Activated CD4-positive, CD25-positive, alpha-beta regulatory T cell treated with anti-CD3 and anti-CD28 coated beads, Interleukin-2, amount 50 U/mL, for 16 hours (primary cell): Measurements from ENCODE around the gene BBS9.
"Not testable (repeated sequence)": the region's sequence is repeated elsewhere in the genome, so short reads cannot be mapped to it uniquely, and the experiment has no call there.

Experiments
- DNase-seq: peaks from one replicate; pipeline ENCODE4 v3.0.0-alpha.2; 2020; ENCODE audit warnings: low read depth, low spot score

Gene BBS9

DNA sequence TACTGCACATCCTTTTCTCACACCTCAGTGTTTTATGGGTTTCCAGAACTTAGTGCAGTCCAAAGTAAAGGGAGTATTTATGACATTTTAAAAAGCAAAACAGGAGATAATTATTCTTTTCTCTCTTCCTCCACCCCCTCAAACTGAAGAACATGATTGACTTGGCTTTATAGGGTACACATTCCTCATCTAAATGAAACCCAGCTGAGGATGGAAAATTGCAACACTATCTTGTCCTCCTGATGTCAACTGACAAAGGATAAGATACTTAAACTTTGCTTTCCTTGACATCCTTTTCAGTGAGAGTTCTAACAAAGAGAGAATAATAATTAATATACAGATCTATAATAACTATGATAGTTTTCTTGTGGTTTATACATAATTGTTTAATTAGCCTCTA lies 299.1 kb downstream of the BBS9 start:
- DNase-seq: no peak

DNA sequence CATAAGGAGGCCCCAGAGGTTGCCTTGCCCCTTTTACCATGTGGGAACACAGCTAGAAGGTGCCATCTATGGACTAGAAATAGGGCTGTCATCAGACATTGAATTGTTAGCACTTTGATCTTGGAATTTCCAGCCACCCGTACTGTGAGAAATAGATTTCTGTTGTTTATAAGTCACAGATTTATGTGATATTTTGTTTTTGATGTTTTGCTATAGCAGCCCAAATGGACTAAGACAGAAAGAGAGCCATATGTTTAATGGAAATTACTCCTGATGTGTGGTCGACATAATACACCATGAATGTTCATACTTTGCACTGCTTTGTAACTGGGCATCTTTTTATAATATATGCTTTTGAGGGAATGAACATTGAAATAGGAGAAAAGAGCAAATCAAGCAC lies 302.2 kb downstream of the BBS9 start:
- DNase-seq: no peak

DNA sequence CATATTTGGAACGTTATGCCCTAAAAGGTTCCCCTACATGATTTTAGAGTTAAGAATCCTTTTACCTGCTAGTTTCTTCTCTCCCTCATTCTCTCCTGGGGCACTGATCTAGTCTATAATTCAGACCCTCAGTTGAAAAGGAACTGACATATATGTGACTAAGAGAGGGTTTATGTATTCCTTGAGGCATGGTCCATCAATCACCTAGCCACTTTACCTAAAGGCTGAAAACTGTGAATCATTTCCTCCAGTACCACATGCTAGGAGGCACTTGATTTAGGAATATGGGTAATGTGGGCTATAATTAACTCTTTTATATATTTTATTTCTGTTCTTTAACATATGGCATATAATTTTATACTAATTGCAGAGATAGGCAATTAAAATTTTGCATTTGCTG lies 303.5 kb downstream of the BBS9 start:
- DNase-seq: no peak

DNA sequence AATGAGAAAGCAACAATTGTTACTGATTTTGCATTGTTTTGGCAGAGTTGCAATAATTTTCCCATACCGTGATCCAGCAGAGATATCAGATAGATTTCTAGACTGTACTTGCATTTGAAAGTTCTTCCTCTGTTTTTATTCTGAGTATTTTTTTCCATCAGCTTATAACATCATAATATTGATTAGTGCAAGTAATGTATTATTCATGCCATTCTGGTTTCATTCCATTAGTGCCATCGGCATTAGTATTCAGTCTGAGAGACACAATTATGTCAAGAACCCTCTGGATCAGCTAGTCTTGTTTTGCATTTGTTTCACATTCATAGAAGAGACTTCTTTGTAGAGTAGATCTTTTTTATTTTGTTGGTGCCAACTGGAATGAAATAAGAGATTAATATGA lies 304.0 kb downstream of the BBS9 start:
- no peak for DNase-seq

DNA sequence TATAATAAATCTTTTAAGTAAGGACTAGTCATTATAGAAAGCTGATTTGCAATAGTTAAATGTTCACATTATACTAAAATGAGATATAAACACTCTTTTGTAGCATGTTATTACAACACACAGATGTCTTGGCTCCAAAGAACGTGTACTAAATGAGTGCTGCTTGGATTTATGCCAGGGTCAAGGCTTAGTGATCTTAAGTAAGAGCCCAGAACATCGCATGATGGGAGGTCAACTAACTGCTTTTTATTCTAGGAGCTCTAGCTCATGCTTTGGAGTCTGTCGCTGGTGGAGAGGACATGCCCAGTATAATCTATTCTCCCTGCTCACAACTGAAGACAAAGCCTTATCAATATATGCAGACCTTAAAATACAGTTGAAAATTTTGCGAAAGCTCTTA lies 315.1 kb downstream of the BBS9 start:
- no peak for DNase-seq

DNA sequence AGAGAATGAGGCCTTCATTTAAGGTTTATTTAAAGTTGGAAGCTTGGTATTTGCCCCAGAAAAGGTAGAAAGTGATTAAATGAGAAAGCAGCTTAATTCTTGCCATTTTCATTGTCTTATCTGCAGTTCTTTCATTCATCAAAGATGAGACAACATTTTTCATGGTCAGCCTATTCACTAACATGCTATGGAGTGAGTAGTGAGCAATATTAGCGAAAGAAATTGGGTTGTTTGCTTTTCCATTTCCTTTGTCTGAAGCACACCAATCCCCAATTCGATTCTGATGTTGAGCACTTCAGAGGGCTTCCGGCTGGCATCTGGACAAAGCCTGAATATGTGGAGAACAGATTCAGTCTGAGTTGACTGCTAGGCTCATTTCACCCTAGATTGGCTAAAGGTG lies 317.2 kb downstream of the BBS9 start:
- no peak for DNase-seq

DNA sequence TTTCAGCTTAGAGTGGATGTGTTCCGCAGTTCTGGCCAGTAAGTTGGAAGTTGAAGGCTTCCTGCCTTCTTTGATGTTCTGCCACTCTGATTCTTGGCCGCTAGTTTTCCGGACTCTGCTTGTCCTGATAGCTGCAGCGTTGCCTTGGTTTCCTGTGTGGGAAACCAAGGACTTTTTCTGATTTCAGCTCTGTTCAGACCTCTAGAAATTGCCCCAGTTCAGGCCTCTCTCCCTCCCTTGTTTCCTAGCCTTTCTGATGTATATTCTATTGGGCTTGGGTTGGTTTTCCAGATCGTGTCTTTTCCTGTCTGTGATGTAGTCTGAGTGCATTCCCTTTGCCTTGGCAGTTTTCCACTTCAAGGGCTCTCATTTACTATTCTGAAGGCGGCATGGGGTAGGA lies 318.7 kb downstream of the BBS9 start:
- no peak for DNase-seq

DNA sequence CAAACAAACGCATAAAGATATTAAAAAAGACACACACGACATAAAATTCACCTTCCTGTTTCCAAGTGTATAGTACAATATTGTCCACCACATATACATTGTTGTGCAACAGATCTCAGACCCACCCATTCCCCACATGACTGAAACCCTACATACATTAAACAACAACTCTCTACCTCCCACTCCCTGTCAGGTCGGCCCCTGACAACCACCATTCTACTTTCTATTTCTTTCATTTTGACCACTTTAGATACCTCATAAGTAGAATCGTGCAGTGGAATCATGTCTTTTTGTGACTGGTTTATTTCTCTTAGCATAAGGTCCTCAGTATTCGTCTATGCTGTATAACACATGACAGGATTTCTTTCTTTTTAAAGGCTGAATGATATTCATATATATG lies 320.5 kb downstream of the BBS9 start:
- no peak for DNase-seq

DNA sequence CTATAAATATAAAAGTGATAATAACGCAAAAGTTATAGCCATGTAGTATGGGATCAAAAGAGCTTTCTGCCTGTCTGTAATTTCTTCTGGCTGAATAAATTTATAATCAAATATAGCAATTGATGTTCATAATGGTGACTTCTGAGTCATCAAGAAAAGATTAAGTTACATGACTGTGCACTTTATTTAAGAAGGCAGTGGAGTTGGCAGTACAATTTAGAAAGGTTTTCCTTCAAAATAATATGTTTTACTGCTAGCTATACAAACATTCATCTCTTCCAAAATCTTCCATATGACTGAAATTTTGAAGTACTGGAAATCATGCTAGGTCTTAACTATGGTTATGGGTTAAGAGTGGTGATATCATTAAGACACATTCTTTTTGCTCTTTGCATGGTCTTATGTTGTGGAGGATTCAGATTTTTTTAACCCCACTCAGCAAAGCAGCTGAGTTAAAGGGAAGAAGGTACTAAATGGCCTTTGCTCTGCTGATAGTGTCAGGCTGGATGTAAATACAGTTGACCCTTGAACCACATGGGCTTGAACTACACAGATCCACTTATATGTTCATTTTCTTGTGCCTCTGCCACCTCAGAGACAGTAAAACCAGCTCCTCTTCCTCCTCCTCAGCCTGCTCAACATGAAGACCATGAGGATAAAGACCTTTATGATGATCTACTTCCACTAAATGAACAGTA lies 323.6 kb downstream of the BBS9 start:
- DNase-seq: no peak

DNA sequence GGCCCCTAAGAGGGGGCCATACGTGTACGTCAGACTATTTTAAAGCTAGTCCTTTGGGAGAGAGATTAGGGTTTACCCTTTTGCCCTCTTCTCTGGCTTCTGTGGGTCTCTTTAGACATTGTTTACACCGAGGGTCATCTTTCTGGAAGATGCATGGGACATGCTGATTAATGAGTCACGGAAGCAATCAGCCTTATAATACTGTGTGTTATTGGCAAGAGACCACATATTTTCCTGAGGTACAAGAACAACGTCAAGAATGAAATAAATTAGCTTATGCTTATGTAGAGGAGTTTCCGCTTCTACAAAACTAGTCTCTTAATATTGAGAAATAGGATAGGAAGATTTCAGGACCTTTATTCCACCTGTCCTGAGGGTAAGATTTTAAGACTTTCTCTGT lies 327.7 kb downstream of the BBS9 start:
- DNase-seq: no peak

DNA sequence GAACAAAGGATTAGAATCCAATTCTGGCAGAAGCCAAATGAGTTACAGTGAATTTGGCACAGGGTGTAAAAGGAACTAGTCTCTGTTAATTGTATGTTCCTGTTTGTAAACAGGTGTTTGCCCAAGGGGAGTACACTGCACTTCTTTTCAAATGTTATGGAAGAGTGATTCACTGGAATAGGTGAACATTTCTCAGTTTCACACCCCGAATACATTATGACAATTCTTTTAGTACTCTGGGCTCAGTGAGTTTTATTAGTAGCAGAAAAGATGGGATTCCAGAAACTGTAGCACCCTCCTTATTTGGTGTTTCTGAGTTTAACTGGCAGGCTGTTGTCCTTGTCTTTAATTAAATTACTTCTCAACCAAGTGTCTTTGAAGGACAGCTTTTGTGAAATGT lies 329.2 kb downstream of the BBS9 start:
- DNase-seq: no peak

DNA sequence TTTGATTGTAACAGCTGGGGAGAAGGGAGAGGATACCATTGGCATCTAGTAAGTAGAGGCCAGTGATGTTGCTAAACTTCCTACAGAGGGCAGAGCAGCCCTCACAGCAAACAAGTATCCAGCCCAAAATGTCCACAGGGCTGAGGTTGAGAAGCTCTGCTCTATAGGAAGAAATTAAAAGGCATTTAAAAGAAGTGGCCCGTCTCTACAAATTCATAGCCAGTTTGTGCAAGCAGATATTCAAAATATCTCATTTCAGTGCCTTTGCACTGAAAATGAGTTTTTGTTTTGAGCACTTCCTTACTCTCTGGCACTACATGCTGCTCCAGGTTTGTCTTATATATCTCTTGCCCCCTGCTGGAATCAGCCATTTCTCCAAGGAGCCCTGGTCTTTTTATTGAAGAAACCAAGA lies 330.0 kb downstream of the BBS9 start:
- no peak for DNase-seq

DNA sequence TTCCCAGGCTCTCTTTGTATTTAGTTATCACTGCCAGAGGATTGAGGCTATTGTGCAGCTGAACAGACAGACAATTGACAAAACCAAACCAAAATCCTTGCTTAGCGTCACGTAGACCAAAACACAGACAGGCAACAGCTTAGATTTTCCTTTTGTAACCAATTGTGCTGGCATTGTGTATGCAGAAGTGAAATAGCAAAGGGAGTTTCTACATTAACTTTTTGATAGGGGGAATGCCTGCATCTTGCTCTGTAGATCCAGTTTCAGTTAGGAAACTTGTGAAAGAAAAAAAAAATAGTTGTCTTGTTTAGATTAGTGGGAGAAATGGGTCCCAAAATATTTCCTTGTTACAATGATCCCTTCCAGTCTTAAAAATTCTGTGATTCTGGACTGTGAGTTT lies 333.8 kb downstream of the BBS9 start:
- no peak for DNase-seq

DNA sequence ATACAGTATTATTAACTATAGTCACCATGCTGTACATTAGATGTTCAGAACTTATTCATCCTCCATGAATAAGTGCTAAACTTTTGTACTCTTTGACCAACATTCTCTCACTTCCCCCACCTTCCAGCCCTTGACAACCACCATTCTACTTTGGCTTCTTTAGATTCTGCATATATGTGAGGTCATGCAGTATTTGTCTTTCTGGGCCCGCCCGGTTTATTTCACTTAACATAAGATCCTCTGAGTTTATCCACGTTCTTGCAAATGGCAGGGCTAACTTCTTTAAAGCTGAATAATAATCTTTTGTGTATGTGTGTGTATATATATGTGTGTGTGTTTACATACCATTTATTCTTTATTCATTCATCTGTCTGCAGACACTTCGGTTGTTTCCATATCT lies 336.8 kb downstream of the BBS9 start:
- no peak for DNase-seq

DNA sequence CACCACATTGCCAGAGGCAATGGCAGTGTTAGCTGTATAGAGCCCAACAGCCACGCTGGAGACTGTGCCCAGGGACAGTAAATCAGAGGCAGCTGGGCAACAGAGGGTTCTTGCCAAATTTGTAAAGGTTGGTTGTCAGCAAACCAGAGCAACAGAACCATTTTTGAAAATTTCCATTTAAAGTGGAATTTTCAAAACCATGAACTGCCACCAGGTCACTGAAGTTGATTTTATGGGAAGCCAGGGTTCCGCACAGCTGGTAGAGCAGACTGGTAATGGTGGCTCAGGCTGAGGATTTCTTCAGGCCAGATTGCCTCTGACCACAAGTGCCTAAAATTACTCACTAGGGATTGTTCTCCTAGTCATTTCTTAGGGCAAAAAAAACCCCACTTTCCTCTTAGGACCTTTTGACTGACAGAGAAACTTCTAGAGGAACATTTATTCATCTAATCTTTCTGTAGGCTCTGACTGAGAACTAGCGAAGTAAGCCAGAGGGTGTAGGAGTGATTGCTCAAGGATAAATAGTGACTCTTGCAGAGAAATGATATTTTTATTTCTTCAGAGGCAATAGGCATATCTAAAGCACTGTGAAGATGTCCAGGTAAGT lies 342.4 kb downstream of the BBS9 start:
- DNase-seq: no peak

DNA sequence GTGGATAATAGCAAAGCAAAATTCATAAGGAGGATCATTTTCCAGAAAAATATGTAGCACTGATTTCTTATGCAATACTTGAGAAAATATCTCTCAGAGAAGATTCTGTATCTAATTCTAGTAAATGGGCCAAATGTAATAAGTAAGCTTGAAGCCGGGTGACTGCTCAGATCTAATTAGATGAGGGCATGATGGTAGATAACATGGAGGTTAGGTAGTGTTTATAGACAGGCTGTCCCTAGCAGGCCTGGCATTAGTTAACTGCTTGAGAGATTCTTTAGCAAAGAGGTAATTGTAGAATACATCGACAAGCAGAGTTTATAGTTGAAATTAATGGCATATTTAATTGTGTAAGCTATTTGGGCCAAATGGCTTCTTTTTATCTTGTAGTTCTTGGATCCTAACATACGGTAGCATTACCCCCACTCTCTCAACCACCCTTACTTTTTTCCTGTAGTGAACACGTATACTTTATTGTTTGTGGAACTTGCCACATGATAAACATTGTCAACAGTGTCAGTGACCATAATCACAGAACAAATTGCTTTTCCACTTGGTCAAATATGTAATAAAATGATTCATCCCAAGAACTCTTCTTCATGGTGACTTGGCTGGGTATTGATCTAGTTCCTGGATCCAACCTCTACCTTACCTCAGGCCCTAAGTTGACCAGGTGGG lies 343.1 kb downstream of the BBS9 start:
- no peak for DNase-seq

DNA sequence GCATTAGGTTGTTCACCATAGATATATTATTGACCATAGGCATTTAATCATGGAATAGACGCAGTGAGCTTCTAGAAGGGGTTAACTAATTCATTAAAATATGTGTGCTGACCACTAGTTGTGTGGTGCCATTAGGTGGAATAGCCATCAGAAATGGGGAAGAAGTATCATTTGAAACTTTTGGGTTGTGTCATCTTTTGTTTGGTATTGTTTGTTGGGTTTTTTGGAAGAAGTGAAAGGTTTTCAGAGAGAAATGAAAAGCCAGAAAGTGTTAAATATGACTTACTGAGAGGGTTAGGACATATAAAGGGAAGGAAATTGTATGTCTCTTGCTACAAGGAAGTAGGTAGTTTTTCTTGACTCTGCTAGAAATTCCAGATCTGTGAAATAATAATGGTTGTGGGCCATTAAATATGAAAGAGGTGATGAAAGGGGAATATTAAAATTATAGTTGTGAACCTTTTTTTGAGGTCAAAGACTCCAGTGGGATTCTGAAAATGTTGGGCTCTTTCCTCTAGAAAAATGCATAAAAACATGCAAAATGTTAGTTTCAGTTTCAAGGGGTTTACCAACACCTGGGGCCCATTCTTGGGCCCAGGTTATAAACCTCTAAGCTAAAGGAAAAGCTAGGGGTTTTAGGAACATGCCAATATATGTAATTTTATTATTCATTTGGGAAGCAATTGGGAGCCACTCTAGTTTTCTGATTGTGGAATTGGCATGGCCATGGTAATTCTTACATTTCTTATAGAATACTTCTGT lies 348.5 kb downstream of the BBS9 start:
- no peak for DNase-seq

DNA sequence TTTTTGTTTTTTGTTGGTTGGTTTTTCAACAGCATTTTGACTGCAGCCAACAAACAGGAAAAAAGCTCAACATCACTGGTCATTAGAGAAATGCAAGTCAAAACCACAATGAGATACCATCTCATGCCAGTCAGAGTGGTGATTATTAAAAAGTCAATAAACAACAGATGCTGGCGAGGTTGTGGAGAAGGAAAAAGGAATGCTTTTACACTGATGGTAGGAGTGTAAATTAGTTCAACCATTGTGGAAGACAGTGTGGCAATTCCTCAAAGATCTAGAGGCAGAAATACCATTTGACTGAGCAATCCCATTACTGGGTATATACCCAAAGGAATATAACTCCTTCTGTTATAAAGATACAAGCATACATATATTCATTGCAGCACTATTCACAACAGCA lies 355.1 kb downstream of the BBS9 start:
- DNase-seq: not testable (repeated sequence)

DNA sequence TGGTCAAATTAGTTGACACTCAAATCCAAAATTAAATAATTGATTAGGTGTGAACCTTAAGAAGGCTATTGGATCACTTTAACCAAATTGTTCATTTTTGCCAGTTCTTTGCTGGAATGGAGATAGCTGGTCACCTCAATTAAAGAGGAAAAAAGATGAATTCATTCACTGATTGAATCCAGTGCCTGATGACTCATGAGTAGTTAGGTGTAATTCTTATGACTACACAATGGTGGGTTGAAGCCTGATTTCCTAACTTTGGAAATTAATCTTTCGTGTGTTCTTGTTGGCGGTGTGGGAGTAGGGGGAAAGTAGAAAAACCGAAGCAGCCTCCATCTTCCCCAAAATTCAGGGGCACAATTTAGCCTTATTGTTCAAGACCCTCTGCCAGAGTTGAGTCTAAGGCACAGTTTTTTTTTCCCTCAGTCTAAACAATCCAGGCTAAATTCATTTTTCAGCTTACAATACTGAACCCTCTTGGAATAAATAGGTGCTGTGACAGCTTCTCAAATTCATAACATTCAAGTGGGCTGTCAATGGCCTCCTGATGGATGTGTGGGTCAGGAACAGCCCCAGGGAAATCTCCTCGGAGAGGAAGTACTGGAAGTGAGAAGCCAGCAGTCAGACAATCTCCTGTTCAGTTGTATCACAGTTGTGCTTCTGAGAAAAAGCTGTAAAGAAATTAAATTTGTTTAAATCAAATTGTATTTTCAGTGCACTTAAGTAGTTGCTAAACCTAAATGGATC lies 356.6 kb downstream of the BBS9 start:
- no peak for DNase-seq

DNA sequence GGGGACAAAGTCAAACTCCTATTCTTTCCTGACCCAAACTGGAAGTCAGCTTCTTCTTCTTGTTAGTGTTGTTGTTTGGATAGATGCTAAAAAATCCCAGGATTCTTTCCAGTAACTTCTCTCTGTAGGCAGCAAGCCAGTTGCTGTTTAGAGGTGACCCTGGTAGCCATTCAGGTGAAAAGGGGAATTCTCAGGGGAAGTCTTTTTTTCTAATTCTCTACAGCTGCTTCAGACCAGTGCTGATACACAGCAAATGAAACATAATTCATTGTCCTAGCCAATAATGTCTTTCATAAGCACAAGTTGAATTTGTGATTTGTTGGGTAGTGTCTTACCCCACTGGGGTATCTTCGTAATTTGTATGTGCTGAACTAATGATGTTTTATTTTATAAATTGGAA lies 357.3 kb downstream of the BBS9 start:
- DNase-seq: no peak

DNA sequence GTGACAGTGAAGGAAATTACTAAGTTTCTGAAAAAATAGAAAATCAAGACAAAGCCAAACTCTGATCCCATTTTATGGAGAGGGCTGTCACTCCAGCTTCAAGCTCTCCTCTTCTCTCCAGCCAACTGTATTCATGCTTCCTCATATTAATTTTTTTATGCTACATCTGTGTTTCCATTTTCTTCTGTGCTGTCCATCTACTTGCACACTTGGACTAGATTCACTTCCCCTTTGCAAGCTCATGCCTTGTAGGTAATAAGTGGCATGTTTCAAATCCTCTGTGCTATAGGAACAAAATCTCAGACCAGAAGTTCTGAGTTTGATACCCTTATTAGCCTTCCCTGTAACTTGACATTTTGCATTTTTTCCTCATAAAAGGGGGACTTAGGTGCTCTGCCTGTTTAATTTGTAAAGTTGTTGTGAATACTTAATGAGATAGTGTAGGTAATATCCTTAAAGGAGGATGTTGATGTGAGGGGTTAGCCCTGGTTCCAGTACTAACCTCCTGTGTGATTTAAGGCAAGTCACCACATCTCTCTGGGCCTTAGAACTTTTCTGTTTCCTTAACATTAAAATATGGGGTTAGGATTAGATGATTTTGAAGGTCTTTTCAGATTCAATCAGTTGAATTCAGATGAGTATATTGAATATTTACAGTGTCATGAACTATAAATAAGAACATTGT lies 358.8 kb downstream of the BBS9 start:
- DNase-seq: no peak
